HG03025 (cell line): ENCODE data around the gene ARAP3.

Experiments
- ATAC-seq: cut with Tn5 transposase; IDR thresholded peaks from one replicate; pipeline ENCODE4 v1.9.1; 2021; ENCODE audit warnings: mild to moderate bottlenecking, moderate library complexity; ENCODE audit not compliant: unreplicated experiment, low FRiP score

ARAP3 gene

GRCh38 chr5:141646026-141646425 lies 36.0 kb downstream of the ARAP3 start:
- no peak for ATAC-seq

DNA sequence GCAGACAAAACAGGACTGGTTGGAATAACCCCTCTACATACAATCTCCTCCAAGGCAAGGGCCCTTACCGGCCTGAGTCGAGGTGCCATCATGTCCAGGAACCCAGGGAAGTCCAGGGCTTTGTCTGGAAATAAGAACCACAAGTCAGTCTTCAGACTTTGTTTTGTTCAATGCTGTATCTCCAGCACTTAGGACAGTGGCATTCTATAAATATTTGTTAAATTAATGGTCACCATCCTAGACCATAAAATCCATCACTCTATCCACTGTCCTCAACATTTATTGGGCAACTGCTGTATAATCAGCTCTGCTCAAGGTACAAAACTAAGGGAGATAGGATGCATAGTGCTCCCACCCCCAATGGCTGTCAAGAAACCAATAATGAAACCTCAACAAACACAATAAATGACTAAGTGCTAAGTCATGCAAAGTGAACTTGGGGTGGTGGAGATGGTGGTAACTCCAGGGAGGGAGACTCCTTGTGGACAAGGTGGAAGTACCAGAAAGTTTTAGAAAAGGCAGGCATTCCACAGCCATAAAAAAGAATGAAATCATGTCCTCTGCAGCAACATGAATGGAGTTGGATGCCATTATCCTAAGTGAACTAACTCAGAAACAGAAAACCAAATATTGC lies 40.3 kb downstream of the ARAP3 start:
- ATAC-seq: no peak

- no peak for ATAC-seq
Observed at GRCh38 chr5:141640698-141641097, 41.3 kb downstream of the ARAP3 start.

DNA sequence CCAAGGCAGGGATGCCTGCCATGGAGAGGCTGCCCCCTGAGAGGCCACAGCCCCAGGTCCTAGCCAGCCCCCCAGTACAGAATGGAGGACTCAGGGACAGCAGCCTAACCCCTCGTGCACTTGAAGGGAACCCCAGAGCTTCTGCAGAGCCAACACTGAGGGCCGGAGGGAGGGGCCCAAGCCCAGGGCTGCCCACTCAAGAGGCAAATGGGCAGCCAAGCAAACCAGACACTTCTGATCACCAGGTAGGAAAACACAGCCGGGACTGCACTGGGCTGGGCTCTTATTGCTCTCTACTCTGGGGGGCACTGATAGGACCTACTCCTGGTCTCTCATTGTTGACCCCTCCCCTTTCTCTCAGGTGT lies 42.0 kb downstream of the ARAP3 start:
- no peak for ATAC-seq

DNA sequence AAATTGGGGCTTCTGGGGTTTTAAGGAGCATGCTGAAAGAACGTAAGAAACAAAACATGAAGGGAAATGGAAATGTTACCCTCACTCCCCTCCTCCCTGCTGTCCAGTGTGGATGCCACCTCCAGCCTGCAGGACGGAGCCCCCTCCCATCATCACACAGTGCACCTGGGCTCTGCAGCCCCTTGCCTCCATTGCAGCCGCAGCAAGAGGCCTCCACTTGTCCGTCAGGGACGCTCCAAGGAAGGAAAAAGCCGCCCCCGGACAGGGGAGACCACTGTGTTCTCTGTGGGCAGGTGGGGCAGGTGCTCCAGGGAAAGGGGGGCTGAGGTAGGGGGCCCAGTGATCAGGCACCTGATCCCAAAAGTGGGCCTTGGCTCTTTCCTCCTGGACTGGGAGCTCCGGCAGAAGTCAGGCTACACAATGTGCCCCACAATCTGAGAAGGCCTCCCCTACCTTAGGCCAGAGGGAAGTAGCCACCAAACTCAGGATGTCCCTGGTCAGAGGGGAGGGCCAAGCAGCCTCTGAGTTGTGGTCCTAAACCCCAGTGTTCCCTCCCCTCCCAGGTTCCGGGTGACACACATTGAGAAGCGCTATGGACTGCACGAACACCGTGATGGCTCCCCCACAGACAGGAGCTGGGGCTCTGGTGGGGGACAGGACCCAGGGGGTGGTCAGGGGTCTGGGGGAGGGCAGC lies 42.5 kb downstream of the ARAP3 start:
- ATAC-seq: no peak

DNA sequence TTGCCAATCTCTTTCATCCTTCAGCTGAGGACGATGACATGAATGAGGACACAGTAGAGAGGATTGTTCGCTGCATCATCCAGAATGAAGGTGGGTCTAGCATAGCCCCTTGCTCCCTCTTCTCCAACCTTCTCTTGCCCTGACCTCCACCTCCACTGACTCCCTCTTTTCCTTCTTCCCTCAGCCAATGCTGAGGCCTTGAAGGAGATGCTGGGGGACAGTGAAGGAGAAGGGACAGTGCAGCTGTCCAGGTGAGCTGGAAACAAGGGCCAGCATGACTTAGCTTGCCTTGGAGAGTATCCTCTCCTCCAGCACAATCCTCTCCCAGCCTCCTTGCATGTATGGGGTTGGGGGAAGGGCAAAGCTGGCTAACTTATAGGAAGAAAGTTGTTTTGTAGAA lies 43.3 kb downstream of the ARAP3 start:
- no peak for ATAC-seq

GRCh38 chr5:141637767-141638419 lies 44.1 kb downstream of the ARAP3 start:
- ATAC-seq: peak; percentile 33

DNA sequence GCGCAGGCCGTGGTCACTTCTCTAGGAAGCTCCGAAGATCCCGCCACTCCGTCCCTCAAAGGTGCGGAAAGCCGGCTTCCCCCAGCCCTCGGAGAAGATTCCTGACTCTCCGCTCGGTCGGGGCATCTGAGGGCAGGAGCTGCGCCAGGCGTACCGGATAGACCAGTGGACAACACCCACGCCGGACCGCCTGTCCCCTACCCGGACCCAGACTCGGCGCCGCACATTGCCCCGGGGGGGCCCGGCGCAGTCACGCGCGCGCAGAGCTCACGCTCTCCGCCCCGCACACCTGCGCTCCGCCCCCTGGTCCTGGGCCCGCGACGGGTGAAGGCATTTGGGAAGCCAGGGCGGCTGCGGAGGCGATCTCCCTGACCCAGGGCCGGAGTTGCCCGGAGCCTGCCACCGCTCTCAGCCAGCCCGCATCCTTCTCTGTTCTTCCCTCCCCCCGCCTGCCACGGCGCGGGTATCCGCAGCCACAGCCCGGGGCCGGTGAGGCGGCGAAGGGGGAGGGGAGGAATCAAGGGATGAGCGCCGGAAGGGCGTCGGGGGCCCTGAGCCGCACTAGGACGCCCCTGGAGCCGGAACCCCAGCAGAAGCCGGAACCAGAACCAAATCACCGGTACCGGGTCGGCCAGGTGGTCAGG lies 44.8 kb downstream of the ARAP3 start:
- ATAC-seq: peak; percentile 27

DNA sequence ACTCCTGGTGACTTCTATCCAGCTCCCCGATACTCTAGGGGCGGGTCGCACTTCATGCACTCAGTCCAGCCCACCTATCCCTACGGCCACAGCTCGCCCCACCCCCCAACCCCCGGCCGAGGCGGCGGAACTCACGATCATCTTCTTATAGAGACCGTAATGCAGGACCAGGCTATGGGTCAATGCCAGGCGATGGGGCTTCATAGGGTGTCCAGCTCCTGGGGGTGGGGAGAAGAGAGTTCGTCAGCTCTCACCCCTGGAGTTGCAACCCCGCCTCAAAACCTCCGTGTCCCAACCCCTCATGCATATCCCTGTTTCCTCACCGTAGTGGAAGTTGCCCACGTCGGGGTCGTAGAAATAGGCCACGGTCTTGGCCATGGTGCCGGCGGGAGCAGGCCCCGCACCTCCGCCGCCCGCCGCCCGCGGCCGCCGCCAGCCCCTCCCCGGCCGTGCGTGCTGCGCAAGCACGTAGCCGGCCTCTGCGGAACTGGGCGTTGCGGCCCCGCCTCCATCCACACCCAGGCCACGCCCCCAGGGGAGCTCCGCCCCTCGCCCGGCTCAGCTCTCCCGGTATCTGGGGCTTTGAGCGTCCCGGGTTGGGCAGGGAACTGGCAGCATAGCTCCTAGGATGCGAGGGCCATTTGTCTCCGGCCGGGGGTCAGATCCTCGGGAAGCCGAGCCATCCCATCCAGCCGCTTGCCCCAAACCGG lies 45.5 kb downstream of the ARAP3 start, which contains the start of the genes HDAC3 and RELL2:
Gene HDAC3 (minus strand): TSS at position 437 of the 710 bp plus-strand sequence. CDS start 59 bp downstream, at position 378.
Gene RELL2 (plus strand): TSS at position 585 of the 710 bp plus-strand sequence. CDS start 1,229 bp downstream, outside the sequence.
- ATAC-seq: peak; percentile 70

- no peak for ATAC-seq
Observed at GRCh38 chr5:141636106-141636412, 46.0 kb downstream of the ARAP3 start.

DNA sequence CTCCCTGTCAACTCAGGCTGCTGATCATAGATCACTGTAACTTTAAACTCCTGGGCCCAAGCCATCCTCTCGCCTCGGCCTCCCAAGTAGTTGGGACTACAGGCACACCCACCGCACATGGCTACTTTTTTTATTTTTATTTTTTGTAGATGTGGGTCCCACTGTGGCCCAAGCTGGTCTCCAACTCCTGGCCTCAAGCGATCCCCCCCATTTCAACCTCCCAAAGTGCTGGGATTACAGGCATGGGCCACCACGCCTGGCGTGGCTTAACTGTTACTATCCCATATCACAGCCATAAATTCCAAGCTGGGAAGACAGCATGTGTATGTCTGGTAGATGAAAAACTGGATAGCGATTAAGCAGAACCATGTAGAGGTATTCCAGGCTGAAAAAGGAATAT lies 46.4 kb downstream of the ARAP3 start:
- no peak for ATAC-seq

GRCh38 chr5:141634720-141635119 lies 47.3 kb downstream of the ARAP3 start:
- ATAC-seq: no peak

- peak; percentile 47 for ATAC-seq
Observed at GRCh38 chr5:141633871-141634561, 48.0 kb downstream of the ARAP3 start.

DNA sequence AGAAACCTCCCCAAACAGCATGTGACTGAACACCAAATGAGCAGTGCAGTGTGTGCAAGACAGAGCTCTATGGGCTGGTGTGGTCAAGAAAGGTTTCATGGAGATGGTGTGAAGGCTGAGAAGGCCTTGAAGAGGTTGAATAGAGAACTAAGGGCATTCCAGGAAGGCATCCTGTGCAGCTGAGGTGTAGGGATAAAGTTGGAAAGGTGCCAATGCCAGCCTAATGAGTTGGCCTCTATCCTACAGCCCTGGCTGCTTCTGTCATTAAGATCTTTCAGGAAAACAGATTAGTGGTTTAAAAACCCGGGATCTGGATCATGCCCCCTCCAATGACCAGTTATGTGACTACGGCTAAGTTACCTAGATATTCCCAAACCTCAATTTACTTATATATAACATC lies 49.4 kb downstream of the ARAP3 start:
- ATAC-seq: no peak

DNA sequence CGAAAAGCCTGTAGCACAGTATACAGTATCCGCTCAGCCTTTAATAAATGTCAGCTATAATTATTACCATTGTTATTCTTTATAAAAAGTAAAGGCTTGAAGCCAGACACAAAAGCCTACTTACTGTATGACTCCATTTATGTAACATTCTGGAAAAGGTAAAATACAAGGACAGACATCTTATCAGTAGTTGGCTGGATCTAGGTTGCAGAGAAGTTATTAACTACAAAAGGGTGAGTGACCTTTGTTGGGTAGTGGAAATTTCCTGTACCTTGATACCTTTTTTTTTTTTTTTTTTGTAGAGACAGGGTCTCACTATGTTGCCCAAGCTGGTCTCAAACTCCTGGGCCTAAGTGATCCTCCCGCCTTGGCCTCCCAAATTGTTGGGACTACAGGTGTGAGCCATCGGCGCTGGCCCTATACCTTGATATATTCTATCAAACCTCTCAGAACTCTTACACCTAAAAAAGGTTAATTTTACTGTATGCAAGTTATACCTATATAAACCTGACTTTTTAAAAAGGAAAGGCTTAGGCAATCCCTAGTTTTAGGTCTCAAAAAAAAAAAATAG lies 51.4 kb downstream of the ARAP3 start:
- no peak for ATAC-seq

- no peak for ATAC-seq
Observed at GRCh38 chr5:141628175-141628788, 53.7 kb downstream of the ARAP3 start.

- no peak for ATAC-seq
Observed at GRCh38 chr5:141623611-141624010, 58.4 kb downstream of the ARAP3 start.

- ATAC-seq: peak; percentile 60
Observed at GRCh38 chr5:141623186-141623585, 58.8 kb downstream of the ARAP3 start.

GRCh38 chr5:141618804-141619554 lies 63.1 kb downstream of the ARAP3 start, which contains the start of gene DIAPH1:
Gene DIAPH1, minus strand, starts transcription at chr5:141619000. Its CDS starts 86 bp downstream, at chr5:141618914.
- ATAC-seq: peak; percentile 73
